Measurements from ENCODE around the gene DUSP3.
"Not testable (repeated sequence)": the region's sequence is repeated elsewhere in the genome, so short reads cannot be mapped to it uniquely, and the experiment has no call there.

The DUSP3 gene

DNA sequence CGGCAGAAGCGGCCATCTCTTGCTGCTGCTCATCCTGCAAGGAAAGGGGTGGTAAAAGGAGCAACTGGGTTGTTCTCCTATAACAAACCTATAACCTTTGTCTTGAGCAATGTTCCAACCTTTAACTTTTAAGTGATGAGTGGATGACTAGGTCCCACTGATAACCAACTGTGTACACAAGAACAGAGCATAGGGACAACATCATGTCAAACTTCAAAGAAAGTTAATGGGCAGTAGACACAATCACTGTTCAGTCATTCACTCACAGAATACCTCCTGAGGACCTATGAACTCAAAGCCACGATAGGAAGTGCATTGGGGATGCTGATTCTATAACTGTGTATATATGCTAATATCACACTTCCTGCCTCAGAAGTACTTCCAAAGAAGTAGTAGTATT, 23.1 kb upstream of the DUSP3 start:
- in situ Hi-C loops (cut with MboI; ENCODE audit: low sequenced_read_pairs): no loop called here

GRCh38 chr17:43800736-43801135, 22.0 kb upstream of the DUSP3 start:
- in situ Hi-C loops (cut with MboI; ENCODE audit: low sequenced_read_pairs): no loop called here

DNA sequence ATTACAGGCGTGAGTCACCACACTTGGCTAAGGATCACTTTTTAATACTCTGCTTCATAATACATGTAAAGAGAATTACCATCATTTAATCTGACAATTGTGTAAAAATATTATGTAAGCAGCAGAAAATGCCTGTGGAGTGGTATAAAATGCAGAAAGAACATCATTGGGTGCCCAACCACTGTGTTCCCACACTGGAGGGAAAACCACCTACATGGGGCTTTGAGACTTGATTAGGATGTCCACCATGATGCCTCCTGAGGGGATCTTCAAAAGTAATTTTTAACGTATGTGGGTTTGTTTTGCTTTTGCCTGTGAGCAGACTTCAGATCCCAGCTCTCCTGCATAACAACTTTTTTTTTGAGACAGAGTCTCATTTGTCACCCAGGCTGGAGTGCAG, 20.3 kb upstream of the DUSP3 start:
- in situ Hi-C loops (cut with MboI; ENCODE audit: low sequenced_read_pairs): no loop called here

DNA sequence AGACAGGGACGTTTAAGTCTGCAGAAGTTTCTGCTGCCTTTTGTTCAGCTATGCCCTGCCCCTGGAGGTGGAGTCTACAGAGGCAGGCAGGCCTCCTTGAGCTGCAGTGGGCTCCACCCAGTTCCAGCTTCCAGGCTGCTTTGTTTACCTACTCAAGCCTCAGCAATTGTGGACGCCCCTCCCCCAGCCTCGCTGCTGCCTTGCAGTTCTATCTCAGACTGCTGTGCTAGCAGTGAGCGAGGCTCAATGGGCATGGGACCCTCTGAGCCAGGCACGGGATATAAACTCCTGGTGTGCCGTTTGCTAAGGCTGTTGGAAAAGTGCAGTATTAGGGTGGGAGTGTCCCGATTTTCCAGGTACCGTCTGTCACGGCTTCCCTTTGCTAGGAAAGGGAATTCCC, 19.2 kb upstream of the DUSP3 start:
- in situ Hi-C loops (cut with MboI; ENCODE audit: low sequenced_read_pairs): not testable (repeated sequence)

DNA sequence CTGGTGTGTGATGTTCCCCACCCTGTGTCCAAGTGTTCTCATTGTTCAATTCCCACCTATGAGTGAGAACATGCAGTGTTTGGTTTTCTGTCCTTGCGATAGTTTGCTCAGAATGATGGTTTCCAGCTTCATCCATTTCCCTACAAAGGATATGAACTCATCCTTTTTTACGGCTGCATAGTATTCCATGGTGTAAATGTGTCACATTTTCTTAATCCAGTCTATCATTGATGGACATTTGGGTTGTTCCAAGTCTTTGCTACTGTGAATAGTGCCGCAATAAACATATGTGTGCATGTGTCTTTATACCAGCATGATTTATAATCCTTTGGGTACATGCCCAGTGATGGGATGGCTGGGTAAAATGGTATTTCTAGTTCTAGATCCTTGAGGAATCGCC, 13.9 kb upstream of the DUSP3 start:
- in situ Hi-C loops (cut with MboI; ENCODE audit: low sequenced_read_pairs): not testable (repeated sequence)

- in situ Hi-C loops (cut with MboI; ENCODE audit: low sequenced_read_pairs): no loop called here
Measured at GRCh38 chr17:43791589-43791988, 12.8 kb upstream of the DUSP3 start.

- in situ Hi-C loops (cut with MboI; ENCODE audit: low sequenced_read_pairs): no loop called here
Measured at GRCh38 chr17:43790311-43790940, 11.6 kb upstream of the DUSP3 start.

- in situ Hi-C loops (cut with MboI; ENCODE audit: low sequenced_read_pairs): no loop called here
Measured at GRCh38 chr17:43789482-43789881, 10.7 kb upstream of the DUSP3 start.

DNA sequence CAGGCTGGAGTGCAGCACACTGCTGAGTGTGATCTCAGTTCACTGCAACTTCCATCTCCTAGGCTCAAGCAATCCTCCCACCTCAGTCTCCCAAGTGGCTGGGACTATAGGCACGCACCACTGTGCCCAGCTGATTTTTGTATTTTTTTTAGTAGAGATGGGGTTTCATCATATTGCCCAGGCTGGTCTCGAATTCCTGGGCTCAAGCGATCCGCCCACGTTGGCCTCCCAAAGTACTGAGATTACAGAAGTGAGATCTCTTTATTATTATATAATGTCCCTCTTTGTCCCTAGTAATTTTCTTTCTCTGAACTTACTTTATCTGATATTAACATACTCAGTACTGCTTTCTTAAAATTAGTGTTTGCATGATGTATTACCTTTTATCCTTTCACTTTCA, 9.8 kb upstream of the DUSP3 start:
- in situ Hi-C loops (cut with MboI; ENCODE audit: low sequenced_read_pairs): no loop called here

- in situ Hi-C loops (cut with MboI; ENCODE audit: low sequenced_read_pairs): no loop called here
Measured at GRCh38 chr17:43787728-43788127, 9.0 kb upstream of the DUSP3 start.

GRCh38 chr17:43784628-43785101, 5.9 kb upstream of the DUSP3 start:
- in situ Hi-C loops (cut with MboI; ENCODE audit: low sequenced_read_pairs): no loop called here

DNA sequence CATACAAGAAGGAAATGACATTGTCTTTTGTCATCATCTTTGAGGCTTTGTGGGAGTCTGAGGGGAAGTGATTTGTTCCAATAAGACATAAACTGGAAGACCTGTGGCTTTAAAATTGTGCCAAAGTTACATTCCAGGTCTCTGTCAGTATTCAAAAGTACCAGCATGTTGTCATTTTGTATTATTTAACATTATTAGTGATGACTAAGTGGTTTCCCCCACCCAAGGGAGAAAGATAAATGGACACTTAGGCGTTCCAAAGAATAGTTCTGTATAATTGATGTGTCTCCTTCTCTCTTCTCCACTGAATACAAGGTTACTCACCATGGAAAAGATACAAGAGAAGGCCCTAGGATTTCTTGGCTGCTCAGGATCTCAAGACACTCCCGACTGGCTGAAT, 5.3 kb upstream of the DUSP3 start:
- in situ Hi-C loops (cut with MboI; ENCODE audit: low sequenced_read_pairs): no loop called here

GRCh38 chr17:43782913-43783680, 4.3 kb upstream of the DUSP3 start:
- in situ Hi-C loops (cut with MboI; ENCODE audit: low sequenced_read_pairs): no loop called here

GRCh38 chr17:43780135-43780534, 1.4 kb upstream of the DUSP3 start, which contains the start of gene CFAP97D1:
CFAP97D1 (plus strand) TSS chr17:43780435; CDS start chr17:43780463, 28 bp downstream.
- in situ Hi-C loops (cut with MboI; ENCODE audit: low sequenced_read_pairs): no loop called here

DNA sequence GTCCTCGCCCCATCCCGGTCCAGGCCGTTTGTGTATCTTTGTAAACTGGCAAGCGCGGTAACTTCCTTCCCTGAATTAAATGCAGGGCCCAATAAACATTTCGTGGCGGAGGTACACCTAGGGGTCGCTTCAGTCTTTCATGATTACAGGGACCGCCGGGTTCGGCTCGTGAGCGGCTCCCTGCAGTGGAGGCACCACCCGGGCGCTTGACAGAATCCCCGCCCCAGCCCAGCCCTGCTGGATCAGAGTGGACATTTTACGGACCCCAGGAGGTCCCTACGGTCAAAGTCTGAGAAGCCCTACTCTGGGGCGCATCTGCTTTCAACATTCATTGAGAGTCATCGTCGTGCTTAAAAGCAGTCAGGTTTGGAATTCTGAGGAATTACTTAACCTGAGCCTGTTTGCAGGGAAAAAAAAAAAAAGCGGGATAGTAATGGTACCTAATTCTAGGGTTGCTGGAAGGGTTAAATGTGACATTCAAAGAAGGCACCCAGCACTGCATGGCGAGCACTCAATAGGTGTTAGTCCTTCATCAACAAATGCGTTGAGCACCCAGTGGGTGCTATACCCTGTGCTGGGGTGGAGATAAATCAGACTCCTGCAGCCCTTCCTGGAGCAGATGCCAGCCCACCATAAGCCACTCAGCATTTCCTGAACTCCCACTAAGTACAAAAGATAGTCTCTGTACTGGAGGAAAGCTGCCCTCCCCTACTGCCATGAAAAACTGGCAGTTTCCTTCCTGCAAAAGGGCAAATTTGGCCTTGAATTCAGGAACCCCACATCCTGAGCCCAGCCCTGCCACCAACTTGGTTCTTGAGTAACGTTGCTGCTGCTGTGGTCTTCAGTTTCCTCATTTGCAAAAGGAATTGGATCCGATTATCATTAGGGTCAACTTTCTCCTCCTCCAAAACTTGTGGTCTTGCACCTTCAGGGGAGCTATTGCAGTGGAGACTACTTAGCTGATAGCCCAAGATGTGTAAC, 658 bp upstream of the DUSP3 start:
- in situ Hi-C loops (cut with MboI; ENCODE audit: low sequenced_read_pairs): no loop called here

GRCh38 chr17:43774304-43775250, 4.2 kb downstream of the DUSP3 start:
- in situ Hi-C loops (cut with MboI; ENCODE audit: low sequenced_read_pairs): no loop called here

- in situ Hi-C loops (cut with MboI; ENCODE audit: low sequenced_read_pairs): no loop called here
Measured at GRCh38 chr17:43772877-43773648, 5.7 kb downstream of the DUSP3 start.

DNA sequence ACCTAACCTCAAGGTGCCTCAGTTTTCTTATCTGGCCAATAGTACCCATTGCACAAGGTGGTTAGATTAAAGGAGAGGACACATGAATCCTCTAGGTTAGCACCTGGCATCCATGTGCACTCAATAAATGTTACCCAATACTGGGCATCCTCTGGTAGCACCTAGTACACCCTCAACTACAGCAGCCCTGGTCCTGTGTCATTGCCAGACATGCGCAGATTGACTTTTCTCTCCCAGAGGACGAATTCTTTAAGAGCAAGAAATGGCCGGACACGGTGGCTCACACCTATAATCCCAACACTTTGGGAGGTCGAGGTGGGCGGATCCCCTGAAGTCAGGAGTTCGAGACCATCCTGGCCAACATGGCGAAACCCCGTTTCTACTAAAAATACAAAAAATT, 7.3 kb downstream of the DUSP3 start:
- in situ Hi-C loops (cut with MboI; ENCODE audit: low sequenced_read_pairs): no loop called here

DNA sequence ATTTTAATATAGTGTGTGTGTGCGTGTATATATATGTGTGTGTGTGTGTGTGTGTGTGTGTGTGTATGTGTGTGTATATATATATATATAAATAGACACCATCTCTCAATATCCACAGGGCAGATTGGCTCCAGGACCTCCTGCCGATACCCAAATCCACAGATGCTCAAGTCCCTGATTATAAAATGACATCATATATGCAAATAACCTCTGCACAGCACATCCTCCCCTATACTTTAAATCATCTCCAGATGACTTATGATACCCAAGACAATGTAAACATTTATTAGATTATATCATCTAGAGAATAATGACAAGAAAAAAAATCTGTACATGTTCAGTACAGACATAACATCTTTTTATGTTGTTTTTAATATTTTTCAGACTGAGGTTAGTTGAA, 7.8 kb downstream of the DUSP3 start:
- in situ Hi-C loops (cut with MboI; ENCODE audit: low sequenced_read_pairs): no loop called here
